ENCODE results near the gene CTSV. TPM values are rescaled to one million over a fixed set of nuclear protein-coding genes. Genes with fewer than 3 reads are reported as not detected.

Gene CTSV
- polyA plus RNA-seq, 4 donors, result 20.0 to 35.2 (median 26.1) TPM

Other genes starting within 250 kb of the CTSV start
- gene ZNF782, start 184.6 kb downstream of the CTSV start, polyA plus RNA-seq (ENCODE audit: insufficient read length in 4 of 4), result 1 to 10 TPM; 6.4 to 9.8 (median 7.4) TPM
- 1 to 10 TPM in 2 of 4 donors, under 1 TPM in 2; 0.27 to 1.6 (median 1.0) TPM for gene NUTM2G, start 110.3 kb downstream of the CTSV start, polyA plus RNA-seq (ENCODE audit: insufficient read length in 4 of 4)